Adrenal gland (tissue), 12 donors: ENCODE data around the gene GPR62. TPM values are rescaled to one million over a fixed set of nuclear protein-coding genes. Genes with fewer than 3 reads are reported as not detected.

Source experiments
- DNase-seq, 7 donors: peaks; one replicate each; pipeline ENCODE4 v3.0.0-alpha.2; 2019 to 2020
- H3K27ac ChIP-seq, 5 donors: fragments of 200-600 bp; sonication (generic) in 4 of 5; 1 replicate in 3 of 5; 2 replicates in 2 of 5; pipeline versions ENCODE4 v1.5.1 to v1.8.0; 2016 to 2020; ENCODE audit warnings: mild to moderate bottlenecking in 1 of 5
- H3K27me3 ChIP-seq: fragments of 200-600 bp; 2 replicates; pipeline ENCODE4 v1.8.0; 2021
- H3K36me3 ChIP-seq, 2 donors: fragments of 200-600 bp; replicated peaks in 1 of 2; 1 replicate in 1 of 2; 2 replicates in 1 of 2; pipeline versions ENCODE4 v1.5.1 to v1.8.0; 2018 to 2022
- H3K4me1 ChIP-seq, 2 donors: fragments of 200-600 bp; replicated peaks in 1 of 2; 1 replicate in 1 of 2; 2 replicates in 1 of 2; pipeline versions ENCODE4 v1.5.1 to v1.8.0; 2018 to 2021
- H3K4me3 ChIP-seq, 4 donors: fragments of 200-600 bp; sonication (generic) in 3 of 4; one replicate each; pipeline ENCODE4 v1.5.1; 2016 to 2018
- H3K9me3 ChIP-seq, 3 donors: fragments of 200-600 bp; sonication (generic) in 1 of 3; replicated peaks in 1 of 3; 1 replicate in 2 of 3; 2 replicates in 1 of 3; pipeline versions ENCODE4 v1.5.1 to v1.8.0; 2016 to 2021
- POLR2A ChIP-seq, 2 donors: fragments of 450-650 bp; IDR thresholded peaks; one replicate each; pipeline ENCODE4 v1.6.1; 2017; ENCODE audit warnings: antibody characterized with exemption in 2 of 2, mild to moderate bottlenecking in 2 of 2, moderate library complexity in 1 of 2
- WGBS, 4 donors: extraction: QIAGEN DNeasy Blood & Tissue Kit in 2 of 4; methylation state at CpG; one replicate each; pipeline versions ENCODE4 v1.1.5 to v1.1.7; 2013 to 2017; 5-methylcytosine and 5-hydroxymethylcytosine counted together
- intact Hi-C, 2 donors: fragments of 100-400 bp; cut with DNase I; formaldehyde crosslinking; loops; one replicate each; pipeline versions ENCODE4 v1.14.1 to v1.15.0; 2022 to 2023
- polyA plus RNA-seq, 3 donors: library from polyadenylated mRNA; stranded (reverse); fragments of 200-250 nt in 2 of 3; fragments of 350-450 nt in 1 of 3; fragmentation: Illumina TruSeq in 1 of 3; extraction: RNeasy Lipid Tissue Mini Kit (QIAGEN cat#74804) in 1 of 3; gene quantifications; one replicate each; pipeline ENCODE4 v1.2.3, GENCODE V29; 2013 to 2014
- total RNA-seq, 9 donors: library from RNA; depleted of rRNA in 4 of 9; stranded (reverse); fragments of >200 nt in 4 of 9; fragments of 120-200 nt in 1 of 9; fragmentation: NEBNext Ultra II Directional in 1 of 9; extraction: Animal tissue kit (Norgen Biotek cat#: 25700) in 1 of 9; gene quantifications; one replicate each; pipeline versions ENCODE4 v1.1.0 to v1.2.4, GENCODE V29; 2013 to 2023
- TF ChIP-seq, protein P1 (sequence below), 6 experiments: fragments of 450-650 bp in 4 of 6; fragments of 200-600 bp in 2 of 6; sonication (generic) in 1 of 6; IDR thresholded peaks; 1 replicate in 5 of 6; 2 replicates in 1 of 6; pipeline versions ENCODE4 v1.5.1 to v1.8.0; 2016 to 2021; ENCODE audit warnings: antibody characterized with exemption in 6 of 6, mild to moderate bottlenecking in 2 of 6, moderate library complexity in 1 of 6
- donor health status: healthy with polysubstance abuse.
- donor health status: Bipolar disorder and iron deficiency.
- donor health status: DM: yes; HTN: yes; CAD: no.
- donor health status: DM: no; HTN: no; CAD: no.
- donor health status: DM: no; HTN: no; CAD: no.
- donor health status: DM: yes; HTN: yes; CAD: no.

Gene GPR62
- total and polyA plus RNA-seq, 12 donors: 0.13 to 0.83 (median 0.35) TPM; not detected in 2

DNA sequence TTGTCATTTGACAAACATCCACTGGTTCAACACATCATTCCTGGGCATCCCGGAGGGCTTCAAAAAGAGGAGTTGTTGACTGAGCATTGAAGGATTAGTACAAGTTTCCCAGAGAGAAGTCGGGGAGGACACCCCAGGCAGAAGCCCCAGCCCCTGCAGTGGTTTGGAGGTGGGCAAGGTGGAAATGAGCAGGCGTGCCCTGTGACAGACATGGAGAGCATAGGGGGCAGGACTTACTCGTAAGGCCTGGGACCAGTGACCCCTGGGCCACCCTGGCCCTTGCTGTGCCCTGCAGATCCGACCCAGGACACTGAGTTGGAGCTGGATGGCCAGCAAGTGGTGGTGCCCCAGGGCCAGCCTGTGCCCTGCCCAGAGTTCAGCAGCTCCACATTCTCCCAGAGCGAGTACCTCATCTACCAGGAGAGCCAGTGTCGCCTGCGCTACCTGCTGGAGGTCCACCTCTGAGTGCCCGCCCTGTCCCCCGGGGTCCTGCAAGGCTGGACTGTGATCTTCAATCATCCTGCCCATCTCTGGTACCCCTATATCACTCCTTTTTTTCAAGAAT, 7.1 kb upstream of the GPR62 start:
- Histone ChIP-seq H3K4me1 (peaks cover 3% of the 10 kb centered on the region in 2 donors), H3K36me3 (peaks cover 0 to 30% of the 10 kb centered on the region in 2 donors), H3K4me3 (no peak overlapping the region), H3K27ac (no peak overlapping the region), H3K27me3 (no peaks in the 10 kb centered on the region), H3K9me3 (no peaks in the 10 kb centered on the region)
- peak in 2 of 7 donors; percentile 4 to 9 for DNase-seq
- TF ChIP-seq, protein P1, sequence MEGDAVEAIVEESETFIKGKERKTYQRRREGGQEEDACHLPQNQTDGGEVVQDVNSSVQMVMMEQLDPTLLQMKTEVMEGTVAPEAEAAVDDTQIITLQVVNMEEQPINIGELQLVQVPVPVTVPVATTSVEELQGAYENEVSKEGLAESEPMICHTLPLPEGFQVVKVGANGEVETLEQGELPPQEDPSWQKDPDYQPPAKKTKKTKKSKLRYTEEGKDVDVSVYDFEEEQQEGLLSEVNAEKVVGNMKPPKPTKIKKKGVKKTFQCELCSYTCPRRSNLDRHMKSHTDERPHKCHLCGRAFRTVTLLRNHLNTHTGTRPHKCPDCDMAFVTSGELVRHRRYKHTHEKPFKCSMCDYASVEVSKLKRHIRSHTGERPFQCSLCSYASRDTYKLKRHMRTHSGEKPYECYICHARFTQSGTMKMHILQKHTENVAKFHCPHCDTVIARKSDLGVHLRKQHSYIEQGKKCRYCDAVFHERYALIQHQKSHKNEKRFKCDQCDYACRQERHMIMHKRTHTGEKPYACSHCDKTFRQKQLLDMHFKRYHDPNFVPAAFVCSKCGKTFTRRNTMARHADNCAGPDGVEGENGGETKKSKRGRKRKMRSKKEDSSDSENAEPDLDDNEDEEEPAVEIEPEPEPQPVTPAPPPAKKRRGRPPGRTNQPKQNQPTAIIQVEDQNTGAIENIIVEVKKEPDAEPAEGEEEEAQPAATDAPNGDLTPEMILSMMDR (IDR thresholded peaks at IDR 0.05): no peak
- no peak for TF ChIP-seq POLR2A (IDR thresholded peaks at IDR 0.05)
- intact Hi-C loops: loop anchor here in 1 of 2 donors (10.0 kb wide), 1 partner anchor 47 kb away; the partner anchor contains the start of gene RPL29
- 85 to 93% (median 92%) methylated on average over 8 to 10 of the region's 10 CpGs for WGBS, 4 donors

DNA sequence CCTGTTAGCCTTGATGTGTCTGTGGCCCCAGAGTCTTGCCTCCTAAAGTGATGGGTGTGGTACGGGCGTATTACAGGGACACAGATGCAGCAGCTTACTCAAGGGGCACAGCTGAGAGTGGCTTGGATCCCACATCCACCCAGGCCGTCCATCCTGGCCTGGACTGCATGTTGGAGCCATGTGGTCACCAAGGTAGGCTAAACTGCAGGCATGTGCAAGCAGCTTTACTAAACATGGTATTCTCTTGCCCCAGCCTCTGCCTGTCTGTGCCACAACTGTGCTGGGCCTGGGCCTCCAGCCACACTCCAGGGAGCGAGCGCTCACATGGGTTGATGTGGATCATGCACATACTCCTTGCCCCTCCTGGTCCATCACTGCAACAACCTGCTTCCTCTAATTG, 6.1 kb upstream of the GPR62 start:
- no peak for TF ChIP-seq POLR2A (IDR thresholded peaks at IDR 0.05)
- TF ChIP-seq, protein P1 (IDR thresholded peaks at IDR 0.05): no peak
- Histone ChIP-seq H3K9me3 (no peaks in the 10 kb centered on the region), H3K27ac (no peak overlapping the region), H3K4me3 (no peak overlapping the region), H3K4me1 (no peaks in the 10 kb centered on the region), H3K36me3 (peaks cover 0 to 30% of the 10 kb centered on the region in 2 donors), H3K27me3 (no peaks in the 10 kb centered on the region)
- WGBS, 4 donors: 86 to 100% (median 94%) methylated on average over 2 to 5 of the region's 5 CpGs
- DNase-seq: peak in 3 of 7 donors; percentile 4 to 8 (median 4)
- intact Hi-C loops: loop anchor here in 1 of 2 donors (10.0 kb wide), 1 partner anchor 46 kb away; the partner anchor contains the start of gene RPL29

DNA sequence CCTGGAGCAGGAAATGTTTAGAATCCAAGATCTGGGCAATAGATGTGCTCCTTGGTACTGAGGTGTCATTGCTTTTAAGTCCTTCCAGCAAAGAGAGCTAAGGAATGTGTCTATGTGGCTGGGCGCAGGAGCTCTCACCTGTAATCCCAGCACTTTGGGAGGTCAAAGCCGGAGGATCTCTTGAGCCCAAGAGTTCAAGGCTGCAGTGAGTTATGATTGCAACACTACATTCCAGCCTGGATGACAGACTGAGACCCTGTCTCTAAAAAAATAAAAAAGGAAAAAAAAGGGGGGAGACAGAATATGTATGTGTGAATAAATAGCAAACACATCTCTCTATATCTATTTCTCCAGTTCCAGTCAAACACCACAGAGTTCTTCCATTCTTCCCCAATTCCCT, 4.3 kb upstream of the GPR62 start:
- WGBS, 4 donors: 80 to 85% (median 83%) methylated on average over 2 of the region's 2 CpGs
- H3K27ac ChIP-seq: no peak overlapping the region
- TF ChIP-seq, protein P1 (IDR thresholded peaks at IDR 0.05): no peak
- no peak for TF ChIP-seq POLR2A (IDR thresholded peaks at IDR 0.05)
- H3K4me1 ChIP-seq: peaks cover 1 to 5% of the 10 kb centered on the region in 2 donors
- DNase-seq: no peak
- intact Hi-C loops: no loop called here
- H3K36me3 ChIP-seq: peaks cover 0 to 23% of the 10 kb centered on the region in 2 donors
- H3K4me3 ChIP-seq: no peak overlapping the region
- no peaks in the 10 kb centered on the region for H3K9me3 ChIP-seq
- no peaks in the 10 kb centered on the region for H3K27me3 ChIP-seq

DNA sequence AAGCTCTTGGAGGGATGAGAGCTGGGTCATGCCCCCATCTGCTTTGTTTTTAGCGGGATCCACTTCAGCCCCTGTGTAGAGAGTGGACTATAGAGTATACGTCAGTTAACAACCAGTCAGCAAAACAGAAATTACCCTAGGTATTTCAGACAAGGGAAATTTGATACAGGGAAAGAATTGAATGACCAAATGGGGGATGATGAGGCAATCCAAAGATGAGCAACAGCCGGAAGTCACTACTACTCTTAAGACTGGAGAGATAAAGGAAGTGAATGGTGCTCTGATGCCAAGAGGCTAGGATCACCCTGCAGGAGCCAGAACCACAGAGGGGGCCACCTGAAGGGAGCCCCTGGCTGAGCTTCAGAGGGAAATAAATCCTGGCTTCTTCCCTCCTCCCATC, 1.7 kb upstream of the GPR62 start:
- intact Hi-C loops: no loop called here
- Histone ChIP-seq H3K4me3 (no peak overlapping the region), H3K4me1 (peaks cover 9 to 11% of the 10 kb centered on the region in 2 donors), H3K9me3 (no peaks in the 10 kb centered on the region), H3K27me3 (no peaks in the 10 kb centered on the region), H3K36me3 (peaks cover 0 to 11% of the 10 kb centered on the region in 2 donors), H3K27ac (no peak overlapping the region)
- 59 to 74% (median 71%) methylated on average over 3 of the region's 3 CpGs for WGBS, 4 donors
- TF ChIP-seq, protein P1 (IDR thresholded peaks at IDR 0.05): no peak
- no peak for TF ChIP-seq POLR2A (IDR thresholded peaks at IDR 0.05)
- no peak for DNase-seq
